Smooth muscle cell (in vitro differentiated cells): ENCODE results near the gene DTL. TPM values are rescaled to one million over a fixed set of nuclear protein-coding genes. Genes with fewer than 3 reads are reported as not detected.
A peak's percentile ranks its signal among the peaks of the same experiment; 100 is the strongest.
"Not testable (repeated sequence)": the region's sequence is repeated elsewhere in the genome, so short reads cannot be mapped to it uniquely, and the experiment has no call there.

ENCODE experiments used
- DNase-seq: peaks from one replicate; lab custom pipeline; 2025; ENCODE audit not compliant: unreplicated experiment; lab: John Stamatoyannopoulos, UW
- H2AFZ ChIP-seq: fragments of 200-600 bp; sonication (generic); 2 replicates; pipeline ENCODE4 v1.6.0; 2016; ENCODE audit warnings: antibody characterized with exemption, low read depth, mild to moderate bottlenecking
- H3F3A ChIP-seq: fragments of 200-600 bp; sonication (generic); 2 replicates; pipeline ENCODE4 v1.6.0; 2017; ENCODE audit warnings: antibody characterized with exemption, low read depth
- H3K27ac ChIP-seq: fragments of 200-600 bp; sonication (generic); 2 replicates; pipeline ENCODE4 v1.5.1; 2016; ENCODE audit warnings: low read depth, mild to moderate bottlenecking
- H3K27me3 ChIP-seq: fragments of 200-600 bp; sonication (generic); 2 replicates; pipeline ENCODE4 v1.6.1; 2016; ENCODE audit warnings: low read depth, mild to moderate bottlenecking
- H3K36me3 ChIP-seq: fragments of 200-600 bp; sonication (generic); 2 replicates; pipeline ENCODE4 v1.5.1; 2016; ENCODE audit warnings: low read depth
- H3K4me1 ChIP-seq: fragments of 200-600 bp; sonication (generic); 2 replicates; pipeline ENCODE4 v1.5.1; 2016; ENCODE audit warnings: low read depth
- H3K4me2 ChIP-seq: fragments of 200-600 bp; sonication (generic); 2 replicates; pipeline ENCODE4 v1.6.0; 2016; ENCODE audit warnings: mild to moderate bottlenecking
- H3K4me3 ChIP-seq: fragments of 200-600 bp; sonication (generic); 2 replicates; pipeline ENCODE4 v1.5.1; 2016; ENCODE audit warnings: mild to moderate bottlenecking
- H3K79me2 ChIP-seq: fragments of 200-600 bp; sonication (generic); 2 replicates; pipeline ENCODE4 v1.6.0; 2016; ENCODE audit warnings: low read depth, mild to moderate bottlenecking
- H3K9ac ChIP-seq: fragments of 200-600 bp; sonication (generic); 2 replicates; pipeline ENCODE4 v1.6.0; 2016; ENCODE audit warnings: low read depth
- H3K9me3 ChIP-seq: fragments of 200-600 bp; sonication (generic); replicated peaks from 2 replicates; pipeline ENCODE4 v1.5.1; 2016; ENCODE audit warnings: low read depth
- H4K20me1 ChIP-seq: fragments of 200-600 bp; sonication (generic); 2 replicates; pipeline ENCODE4 v1.6.0; 2016; ENCODE audit warnings: low read depth
- CTCF ChIP-seq: fragments of 200-600 bp; sonication (generic); IDR thresholded peaks from 2 replicates; pipeline ENCODE4 v1.5.1; 2017; ENCODE audit warnings: borderline replicate concordance, mild to moderate bottlenecking, antibody characterized with exemption; ENCODE audit not compliant: insufficient read depth, poor library complexity, severe bottlenecking
- WGBS: methylation state at CpG from one replicate; pipeline ENCODE4 v1.1.7; 2016; ENCODE audit warnings: low lambda C conversion rate; 5-methylcytosine and 5-hydroxymethylcytosine counted together
- polyA plus RNA-seq: library from polyadenylated mRNA; unstranded; fragments of >200 nt; fragmentation: Nextera tagmentation; extraction: Ambion mirVana; gene quantifications from 2 replicates; pipeline ENCODE4 v1.2.1, GENCODE V29; 2016
- total RNA-seq: library from RNA; depleted of rRNA; stranded (reverse); fragments of >200 nt; gene quantifications from 2 replicates; pipeline ENCODE4 v1.2.3, GENCODE V29; 2014

Gene DTL
- total RNA-seq (8.6 and 12.7 TPM in 2 replicates), polyA plus RNA-seq (7.6 and 9.7 TPM in 2 replicates)

- Histone ChIP-seq H3K36me3 (no peaks in the 10 kb centered on the region), H3K4me1 (peaks cover 28% of the 10 kb centered on the region), H4K20me1 (peaks cover 4% of the 10 kb centered on the region), H3K9me3 (no peaks in the 10 kb centered on the region), H3K27me3 (no peaks in the 10 kb centered on the region), H3K9ac (peak within 1 kb of the TSS; percentile 75), H3K4me2 (peak within 1 kb of the TSS; percentile 92), H3K27ac (peak within 1 kb of the TSS; percentile 62), H3K79me2 (peaks cover 60% of the 10 kb centered on the region), H2AFZ (peak within 1 kb of the TSS; percentile 99), H3F3A (no peaks in the 10 kb centered on the region), H3K4me3 (peak within 1 kb of the TSS; percentile 86)
- DNase-seq = peak; percentile 98
- peak; percentile 79 for TF ChIP-seq CTCF
- WGBS = under 1% methylated on average over 53 of the region's 53 CpGs
Observed at GRCh38 chr1:212035123-212035834, at the start of gene DTL, which contains the start of gene INTS7. TSS of gene DTL (plus strand) at chr1:212035748. CDS start at chr1:212035891, 143 bp downstream. TSS of gene INTS7 (minus strand) at chr1:212035557. CDS start at chr1:212035437, 120 bp downstream.

- H3K9me3 ChIP-seq = no peaks in the 10 kb centered on the region
- peaks cover 5% of the 10 kb centered on the region for H3K36me3 ChIP-seq
- no peak for DNase-seq
- no peaks in the 10 kb centered on the region for H3K4me1 ChIP-seq
- 96% methylated on average over 7 of the region's 7 CpGs for WGBS
- no peak overlapping the region for H3K9ac ChIP-seq
- H2AFZ ChIP-seq = no peak overlapping the region
- H3K27me3 ChIP-seq = no peaks in the 10 kb centered on the region
- no peak overlapping the region for H3K4me2 ChIP-seq
- H3F3A ChIP-seq = no peaks in the 10 kb centered on the region
- H4K20me1 ChIP-seq = no peaks in the 10 kb centered on the region
- no peak for TF ChIP-seq CTCF
- H3K4me3 ChIP-seq = no peak overlapping the region
- H3K27ac ChIP-seq = no peak overlapping the region
- H3K79me2 ChIP-seq = no peaks in the 10 kb centered on the region
Observed at GRCh38 chr1:211986628-211987254, 48.8 kb upstream of the DTL start.

- Histone ChIP-seq H3K27ac (no peak overlapping the region), H3F3A (no peaks in the 10 kb centered on the region), H3K4me2 (no peak overlapping the region), H3K9ac (no peak overlapping the region), H3K36me3 (peaks cover 5% of the 10 kb centered on the region), H3K27me3 (no peaks in the 10 kb centered on the region), H3K4me3 (no peak overlapping the region), H3K9me3 (no peaks in the 10 kb centered on the region), H4K20me1 (no peaks in the 10 kb centered on the region), H3K79me2 (no peaks in the 10 kb centered on the region), H3K4me1 (no peaks in the 10 kb centered on the region), H2AFZ (no peak overlapping the region)
- TF ChIP-seq CTCF = no peak
- no peak for DNase-seq
Observed at GRCh38 chr1:211991695-211992094, 43.9 kb upstream of the DTL start.

- not testable (repeated sequence) for H3K27me3 ChIP-seq, DNase-seq, H3K9ac ChIP-seq, H3K4me3 ChIP-seq, H3F3A ChIP-seq, H4K20me1 ChIP-seq, H3K4me1 ChIP-seq, H3K79me2 ChIP-seq, H3K27ac ChIP-seq, H3K9me3 ChIP-seq, H2AFZ ChIP-seq, H3K4me2 ChIP-seq, H3K36me3 ChIP-seq
- WGBS = 93% methylated on average over 4 of the region's 4 CpGs
Observed at GRCh38 chr1:211997426-211997825, 38.1 kb upstream of the DTL start.
